HG03097 (cell line): ENCODE data around the gene XPC.
"Not testable (repeated sequence)": the region's sequence is repeated elsewhere in the genome, so short reads cannot be mapped to it uniquely, and the experiment has no call there.

ENCODE experiments used
- ATAC-seq: cut with Tn5 transposase; IDR thresholded peaks from one replicate; pipeline ENCODE4 v1.9.1; 2021; ENCODE audit not compliant: unreplicated experiment, low FRiP score

Gene XPC

GRCh38 chr3:14122301-14122700 is 56.1 kb downstream of the XPC start:
- ATAC-seq, result no peak

DNA sequence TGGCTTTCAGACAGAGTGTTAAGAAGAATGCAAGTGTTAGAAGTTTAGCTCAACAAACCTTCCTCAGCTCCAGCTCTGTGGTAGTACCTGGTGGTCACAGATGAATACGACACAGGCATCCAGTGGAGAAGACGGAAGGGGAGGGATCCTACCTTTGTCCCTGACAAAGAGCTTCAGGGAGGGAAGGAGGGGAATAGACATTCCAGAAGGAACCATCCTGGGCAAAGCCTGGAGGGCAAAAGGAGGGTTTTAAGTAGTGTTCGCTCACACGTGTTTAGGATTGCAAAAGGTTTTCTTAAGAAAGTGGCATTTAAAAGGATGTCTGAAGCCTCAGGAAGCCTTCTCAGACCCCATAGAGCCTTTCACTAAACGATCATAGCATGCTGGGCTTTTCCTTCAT is 56.5 kb downstream of the XPC start:
- no peak for ATAC-seq

GRCh38 chr3:14120921-14121448 is 57.4 kb downstream of the XPC start:
- not testable (repeated sequence) for ATAC-seq

- ATAC-seq, result no peak
Observed at GRCh38 chr3:14120111-14120920, 58.1 kb downstream of the XPC start.

DNA sequence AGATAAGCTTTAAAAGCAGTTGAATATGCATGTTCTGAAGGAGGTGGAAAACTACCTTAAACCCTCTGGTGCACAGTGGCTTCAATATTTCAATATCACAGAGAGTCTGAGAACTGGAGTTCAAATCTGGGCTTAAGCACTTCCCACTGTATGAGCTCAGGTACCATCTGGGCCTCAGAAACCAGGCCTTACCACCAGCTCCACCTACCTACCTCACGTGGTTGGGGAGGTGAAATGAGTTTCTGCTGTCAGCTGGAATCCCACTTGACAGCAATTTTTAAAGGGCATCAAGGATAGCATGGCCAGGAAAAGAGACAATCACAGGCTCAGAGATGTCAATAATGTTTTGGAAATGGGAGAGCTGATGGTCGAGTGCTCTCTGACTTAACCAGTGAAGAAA is 58.8 kb downstream of the XPC start:
- ATAC-seq, result no peak

- no peak for ATAC-seq
Observed at GRCh38 chr3:14118400-14119381, 59.7 kb downstream of the XPC start.

- no peak for ATAC-seq
Observed at GRCh38 chr3:14117468-14118399, 60.7 kb downstream of the XPC start.

DNA sequence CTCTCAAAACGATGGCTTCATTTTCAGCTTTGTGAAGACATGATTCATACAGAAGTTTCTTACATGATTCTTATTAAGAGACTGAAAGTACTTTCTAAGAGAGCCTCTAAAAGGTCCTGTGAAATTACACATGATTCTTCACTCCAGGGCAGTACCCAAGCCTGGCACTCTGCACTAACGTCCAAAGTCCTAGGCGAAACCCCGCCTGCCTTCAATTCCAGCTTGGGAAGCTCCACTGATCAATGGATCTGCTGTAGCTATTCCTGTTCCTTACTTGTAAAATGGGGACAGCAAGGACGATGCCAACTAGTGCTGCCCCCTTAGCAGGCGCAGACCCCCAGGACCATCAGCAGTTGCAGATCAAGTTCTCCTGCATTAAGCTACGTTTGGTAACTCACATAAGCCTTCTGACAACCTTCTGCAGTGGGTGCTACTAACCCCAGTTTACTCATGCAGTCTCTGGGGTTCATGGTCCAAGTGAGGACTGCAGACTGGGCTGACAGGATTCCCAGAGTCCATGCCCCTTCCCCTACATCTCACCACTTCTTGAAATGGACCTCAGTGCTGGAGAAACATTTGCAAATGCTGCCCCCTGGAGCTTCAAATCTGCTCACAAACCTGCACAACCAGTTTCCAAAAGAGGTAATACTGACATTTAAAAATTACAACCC is 64.3 kb downstream of the XPC start:
- no peak for ATAC-seq

GRCh38 chr3:14110699-14111098 is 67.7 kb downstream of the XPC start:
- ATAC-seq, result no peak

DNA sequence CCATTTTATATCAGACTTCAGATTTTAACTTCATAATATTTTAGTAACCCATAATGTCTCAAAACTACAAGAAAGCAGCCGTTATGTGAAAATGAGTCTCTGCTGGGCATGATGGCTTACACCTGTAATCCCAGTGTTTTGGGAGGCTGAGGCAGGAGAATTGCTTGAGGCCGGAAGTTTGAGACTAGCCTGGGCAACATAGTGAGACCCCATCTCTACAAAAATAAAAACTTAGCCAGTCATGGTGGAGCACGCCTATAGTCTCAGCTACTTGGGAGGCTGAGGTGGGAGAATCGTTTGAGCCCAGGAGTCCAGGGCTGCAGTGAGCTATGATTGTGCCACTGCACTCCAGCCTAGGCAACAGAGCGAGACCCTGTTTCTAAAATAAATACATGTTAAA is 68.6 kb downstream of the XPC start:
- ATAC-seq, result not testable (repeated sequence)

DNA sequence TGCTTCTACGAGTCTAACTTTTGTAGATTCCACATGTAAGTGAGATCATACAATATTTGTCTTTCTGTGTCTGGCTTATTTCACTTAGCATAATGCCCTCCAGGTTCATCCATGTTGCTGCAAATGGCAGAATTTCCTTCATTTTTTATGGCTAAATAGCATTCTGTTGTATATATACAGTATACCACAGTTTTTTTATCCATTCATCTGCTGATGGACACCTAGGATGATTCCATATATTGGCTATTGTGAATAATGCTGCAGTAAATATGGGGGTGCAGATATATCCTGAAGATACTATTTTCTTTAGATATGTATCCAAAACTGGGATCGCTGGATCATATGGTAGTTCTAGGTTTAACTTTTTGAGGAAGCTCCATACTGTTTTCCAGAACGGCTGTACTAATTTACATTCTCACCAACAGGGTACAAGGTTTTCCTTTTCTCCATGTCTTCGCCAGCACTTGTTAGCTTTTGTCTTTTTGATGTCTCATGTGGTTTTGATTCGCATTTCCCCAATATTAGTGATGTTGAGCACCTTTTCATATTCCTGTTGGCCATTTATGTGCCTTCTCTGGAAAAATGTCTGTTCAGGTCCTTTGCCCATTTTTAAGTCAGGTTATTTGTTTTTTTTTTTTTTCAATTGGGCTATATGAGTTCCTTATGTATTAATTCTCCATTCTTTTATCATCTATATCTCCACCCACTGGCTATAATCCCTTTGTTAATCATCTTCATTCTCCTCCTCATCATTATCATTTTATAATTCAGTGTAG is 80.6 kb downstream of the XPC start:
- ATAC-seq, result no peak

DNA sequence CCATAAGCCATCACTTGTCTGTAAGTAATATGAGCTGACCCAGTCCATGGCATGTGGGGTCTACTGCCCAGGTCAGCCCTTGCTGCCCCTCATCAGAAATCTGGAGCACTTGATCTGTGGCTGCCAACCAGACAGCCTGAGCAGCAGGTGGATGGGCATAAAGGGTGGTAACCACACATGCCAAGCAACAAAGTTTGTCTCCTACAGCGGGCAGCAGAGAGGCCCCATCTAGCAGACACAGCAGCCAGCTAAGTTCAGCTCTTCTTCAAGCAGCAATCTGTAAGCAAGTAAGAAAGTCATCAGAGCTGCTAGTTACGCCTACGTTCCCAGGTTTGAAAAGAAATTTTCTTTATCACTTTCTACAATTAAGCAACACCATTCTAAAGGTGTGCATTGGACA is 81.7 kb downstream of the XPC start:
- no peak for ATAC-seq
